GM12801 (cell line): ENCODE results near the gene RAB40C.

Source experiments
- CTCF ChIP-seq: IDR thresholded peaks from one replicate; pipeline ENCODE4 v1.5.1; 2011; ENCODE audit warnings: control low read depth; ENCODE audit not compliant: insufficient read length; ENCODE audit errors: extremely low read depth

RAB40C gene

DNA sequence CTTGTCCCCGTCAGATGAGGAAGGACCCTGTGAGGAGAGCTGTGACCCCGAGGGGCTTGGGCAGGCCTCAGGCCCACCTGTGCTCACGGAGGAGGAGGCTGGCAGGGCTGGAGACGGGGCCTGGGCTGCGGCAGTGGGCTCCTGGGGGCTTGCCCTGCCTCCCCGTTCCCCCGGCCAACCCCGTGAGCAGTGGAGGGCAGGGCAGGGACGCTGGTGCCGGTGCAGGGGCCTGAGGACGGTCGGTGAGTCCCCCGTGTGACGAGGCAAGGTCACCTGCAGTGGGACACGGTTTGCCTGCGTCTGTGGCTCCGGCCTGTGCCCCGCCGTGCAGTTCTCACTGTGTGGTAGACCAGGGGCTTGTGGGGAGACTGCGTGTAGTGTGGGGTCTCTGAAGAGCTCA lies 69.8 kb downstream of the RAB40C start:
- no peak for TF ChIP-seq CTCF

DNA sequence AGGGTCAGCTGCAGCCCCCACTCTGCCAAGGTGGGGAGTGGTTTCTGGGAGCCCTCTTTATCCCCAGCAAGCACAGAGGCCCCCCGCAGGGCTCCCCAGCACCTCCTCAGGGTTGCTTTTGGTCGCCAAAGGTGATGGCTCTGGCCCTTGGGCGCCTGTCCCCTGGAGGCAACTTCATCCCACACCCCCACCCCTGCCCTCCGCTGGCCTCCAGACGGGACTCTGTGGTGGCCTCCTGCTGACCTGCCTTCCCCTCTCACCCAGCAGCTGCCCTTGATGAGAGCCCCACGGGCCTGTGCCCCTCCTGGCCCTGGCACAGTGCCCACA lies 70.2 kb downstream of the RAB40C start:
- no peak for TF ChIP-seq CTCF

DNA sequence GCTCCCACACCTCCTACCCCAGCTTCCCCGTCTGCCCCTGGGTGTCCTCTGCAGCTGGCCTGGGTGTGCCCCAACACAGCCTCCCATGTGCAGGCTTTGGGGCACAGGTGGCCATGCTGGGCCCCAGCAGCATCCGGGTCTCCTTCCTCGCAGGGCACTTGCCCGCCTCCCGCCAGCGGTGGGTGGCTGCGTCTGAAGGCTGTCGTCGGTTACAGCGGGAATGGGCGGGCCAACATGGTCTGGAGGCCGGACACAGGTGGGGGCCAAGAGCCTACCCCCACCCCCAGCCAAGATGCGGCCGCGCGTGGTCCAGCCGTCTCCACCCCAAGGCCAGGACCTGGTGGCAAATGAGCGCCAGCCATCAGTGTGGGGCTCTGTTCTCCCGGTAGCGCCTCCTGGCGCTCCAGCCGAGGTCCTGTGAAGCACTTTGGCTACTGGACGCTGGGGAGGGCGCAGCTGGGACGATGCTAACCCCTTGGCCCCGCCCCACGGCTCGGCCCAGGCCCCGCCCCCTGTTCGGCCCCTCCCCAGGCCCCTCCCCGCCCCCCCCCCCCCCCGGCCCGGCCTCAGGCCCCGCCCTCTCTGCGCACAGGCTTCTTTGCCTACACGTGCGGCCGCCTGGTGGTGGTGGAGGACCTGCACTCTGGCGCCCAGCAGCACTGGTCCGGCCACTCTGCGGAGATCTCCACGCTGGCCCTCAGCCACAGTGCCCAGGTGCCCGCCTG lies 70.8 kb downstream of the RAB40C start:
- no peak for TF ChIP-seq CTCF

DNA sequence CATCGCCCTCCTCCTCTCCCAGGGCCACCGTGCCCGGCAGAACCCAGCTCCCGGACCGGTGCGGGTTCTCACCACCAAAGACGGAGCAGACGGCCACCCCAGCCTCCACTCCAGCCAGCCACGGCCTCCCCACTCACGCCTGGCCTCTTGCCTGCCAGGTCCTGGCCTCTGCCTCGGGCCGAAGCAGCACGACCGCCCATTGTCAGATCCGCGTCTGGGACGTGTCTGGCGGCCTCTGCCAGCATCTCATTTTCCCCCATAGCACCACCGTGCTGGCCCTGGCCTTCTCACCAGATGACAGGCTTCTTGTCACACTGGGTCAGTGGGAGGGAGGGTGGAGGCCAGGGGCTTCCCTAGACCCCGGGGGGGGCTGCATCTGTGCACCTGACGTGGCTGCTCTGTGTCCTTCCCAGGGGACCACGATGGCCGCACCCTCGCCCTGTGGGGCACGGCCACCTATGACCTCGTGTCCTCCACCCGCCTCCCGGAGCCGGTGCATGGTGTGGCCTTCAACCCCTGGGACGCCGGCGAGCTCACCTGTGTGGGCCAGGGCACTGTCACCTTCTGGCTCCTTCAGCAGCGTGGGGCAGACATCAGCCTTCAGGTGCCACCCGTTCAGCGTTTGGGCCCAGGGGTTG lies 71.4 kb downstream of the RAB40C start:
- TF ChIP-seq CTCF = no peak

DNA sequence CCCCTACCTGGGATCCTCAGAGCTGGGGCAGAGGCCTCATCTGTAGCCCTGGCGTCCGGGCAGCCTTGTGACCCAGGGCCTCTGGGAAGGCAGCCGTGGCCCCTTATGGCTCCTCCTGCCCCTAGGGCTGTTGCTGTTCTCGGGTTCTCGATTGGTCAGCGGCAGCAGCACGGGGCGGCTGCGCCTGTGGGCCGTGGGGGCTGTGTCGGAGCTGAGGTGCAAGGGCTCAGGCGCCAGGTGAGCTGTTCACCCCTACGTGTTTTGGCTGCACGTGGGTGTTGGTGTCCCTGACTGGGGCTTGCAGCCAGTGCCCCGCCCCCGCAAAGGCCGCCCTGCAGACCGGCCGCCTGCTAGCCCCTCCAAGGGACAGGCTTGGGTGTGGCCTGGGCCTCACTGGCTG lies 72.2 kb downstream of the RAB40C start:
- TF ChIP-seq CTCF = no peak

DNA sequence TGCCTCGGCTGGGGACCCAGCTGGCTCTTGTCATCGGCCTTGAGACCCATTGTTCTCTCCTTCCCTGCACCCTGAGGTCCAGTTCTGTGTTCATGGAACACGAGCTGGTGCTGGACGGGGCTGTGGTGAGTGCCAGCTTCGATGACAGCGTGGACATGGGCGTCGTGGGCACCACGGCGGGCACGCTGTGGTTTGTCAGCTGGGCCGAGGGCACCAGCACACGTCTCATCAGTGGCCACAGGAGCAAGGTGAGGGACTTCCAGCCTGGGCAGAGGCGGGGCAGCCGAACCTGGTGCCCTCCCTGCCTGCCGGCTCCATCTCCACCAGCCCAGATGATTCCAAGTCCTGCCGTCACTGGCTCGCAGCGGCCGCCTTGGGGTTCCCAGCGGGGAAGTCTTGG lies 72.7 kb downstream of the RAB40C start:
- TF ChIP-seq CTCF = no peak

- no peak for TF ChIP-seq CTCF
Measured at GRCh38 chr16:666572-666971, 76.7 kb downstream of the RAB40C start.
